HG02852 (cell line): ENCODE measurements around the gene B4GALT6.

ENCODE experiments used
- ATAC-seq: cut with Tn5 transposase; IDR thresholded peaks from one replicate; pipeline ENCODE4 v1.9.1; 2021; ENCODE audit warnings: mild to moderate bottlenecking, moderate library complexity; ENCODE audit not compliant: unreplicated experiment

Gene B4GALT6

DNA sequence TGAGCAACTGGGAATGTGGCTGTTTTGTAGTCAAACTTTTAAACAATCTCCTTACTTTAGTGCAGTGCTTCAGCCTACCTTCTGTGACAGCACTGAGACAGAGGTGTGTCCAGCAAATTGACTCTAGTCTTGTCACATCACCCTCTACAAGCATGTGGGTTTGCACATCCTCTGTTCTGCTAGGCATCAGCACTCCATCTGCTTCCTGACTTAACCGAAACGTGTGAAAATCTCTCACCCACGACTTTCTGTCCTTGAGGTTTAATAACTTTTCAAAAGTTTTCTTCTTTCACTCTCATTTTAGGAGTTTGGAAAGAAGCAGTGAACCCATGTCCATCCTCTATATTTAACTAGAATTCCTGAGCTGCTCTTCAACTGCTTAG is 50.1 kb downstream of the B4GALT6 start:
- ATAC-seq: peak; percentile 99

DNA sequence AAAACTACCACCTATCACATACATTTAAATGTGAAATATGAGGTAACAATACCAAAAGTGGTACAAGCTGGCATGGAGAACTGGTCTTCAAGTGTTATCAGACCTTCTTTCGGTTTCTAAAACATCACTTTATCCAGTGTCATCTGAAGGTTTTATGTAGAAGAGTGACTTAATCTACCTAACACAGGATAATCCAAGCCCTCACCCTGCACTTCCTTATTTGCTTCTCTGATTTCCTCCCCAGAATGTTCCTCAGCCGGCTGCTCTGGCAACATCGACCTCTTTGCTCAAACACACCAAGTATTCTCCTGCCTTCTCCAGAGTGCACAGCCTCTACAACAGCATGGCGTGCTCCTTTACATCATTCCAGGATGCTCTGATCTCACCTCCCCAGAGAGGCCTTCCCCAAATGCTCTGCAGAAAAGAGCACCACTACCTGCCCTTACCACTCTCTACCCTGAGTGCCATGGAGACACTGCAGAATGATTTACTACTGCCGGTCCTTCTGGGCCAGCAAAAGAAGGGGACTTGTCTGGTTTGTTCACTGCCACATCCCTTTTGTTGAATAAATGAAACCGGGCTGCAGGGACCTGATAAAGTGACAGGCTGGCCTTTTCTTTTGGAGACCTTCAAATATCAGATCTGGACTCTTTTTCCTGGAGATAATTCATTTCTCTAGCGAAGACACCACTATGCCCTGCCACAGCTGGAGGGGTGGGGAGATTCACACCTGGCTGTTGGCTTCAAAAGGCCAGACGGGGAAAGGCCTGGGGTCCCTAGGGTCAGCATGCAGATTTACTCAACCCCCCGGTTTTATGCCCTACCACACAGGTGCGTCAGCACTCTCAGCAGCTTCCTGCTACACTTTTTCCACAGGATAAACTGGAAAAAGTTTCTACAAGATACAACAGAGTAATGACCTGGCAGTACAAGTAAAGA is 50.7 kb downstream of the B4GALT6 start:
- ATAC-seq: peak; percentile 12

DNA sequence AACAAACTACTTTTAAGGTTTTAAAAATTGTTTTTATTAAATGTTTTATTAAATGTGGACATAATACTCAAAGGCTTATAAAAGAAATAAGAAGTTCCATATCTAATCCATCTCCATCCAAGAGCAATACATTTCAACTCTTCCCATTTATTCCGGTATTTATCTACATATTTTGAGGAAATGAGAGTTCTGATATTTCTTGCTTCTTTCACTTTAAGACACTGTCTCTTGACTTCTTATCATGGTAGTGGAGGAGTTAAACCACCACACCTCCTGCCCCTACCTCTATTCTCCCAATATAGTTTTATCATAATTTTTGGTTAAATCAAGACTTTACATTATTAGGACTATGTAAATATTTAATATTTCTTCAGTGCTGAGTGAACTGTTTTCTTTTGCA is 52.0 kb downstream of the B4GALT6 start:
- no peak for ATAC-seq

- no peak for ATAC-seq
These were observed 52.9 kb downstream of the B4GALT6 start for GRCh38 chr18:31631526-31631925.

DNA sequence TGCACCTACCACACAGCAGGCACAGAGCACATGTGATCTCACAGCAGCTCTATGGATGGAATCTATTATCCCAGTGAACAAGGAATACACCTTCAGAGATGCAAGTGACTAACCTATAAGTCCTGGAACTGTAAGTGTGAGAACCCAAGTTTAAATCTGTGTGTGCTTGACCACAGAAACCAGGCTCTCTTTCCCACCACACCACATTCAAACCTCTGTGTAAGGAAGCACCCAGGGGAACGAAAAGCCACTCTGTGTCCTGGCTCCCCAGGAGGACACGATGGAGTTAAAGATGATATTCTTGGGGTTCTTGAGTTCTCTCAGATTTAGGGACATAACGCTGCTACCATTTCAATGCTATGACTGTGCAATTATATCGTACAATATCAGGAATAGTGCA is 53.8 kb downstream of the B4GALT6 start:
- no peak for ATAC-seq

GRCh38 chr18:31626409-31626808 is 58.0 kb downstream of the B4GALT6 start:
- no peak for ATAC-seq

- no peak for ATAC-seq
These were observed 59.3 kb downstream of the B4GALT6 start for GRCh38 chr18:31624892-31625640.

DNA sequence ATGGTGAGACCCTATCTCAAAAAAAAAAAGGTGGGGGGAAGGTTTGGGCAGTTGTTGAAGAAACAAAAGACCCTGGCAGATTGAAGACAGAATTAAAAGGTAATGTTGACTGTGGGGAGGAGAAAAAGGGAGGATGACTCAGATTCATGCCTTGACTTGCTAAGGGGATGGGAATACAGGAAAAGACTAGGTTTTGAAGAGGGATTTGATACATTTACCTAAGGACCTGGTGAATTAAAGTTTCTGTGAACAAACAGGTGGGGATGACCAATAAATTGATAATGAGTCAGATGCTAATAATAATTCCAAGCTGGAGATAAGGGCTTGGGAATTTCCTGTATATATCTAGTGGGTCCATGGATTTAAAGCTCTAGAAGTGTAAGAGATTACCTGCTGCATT is 65.1 kb downstream of the B4GALT6 start:
- ATAC-seq: no peak

DNA sequence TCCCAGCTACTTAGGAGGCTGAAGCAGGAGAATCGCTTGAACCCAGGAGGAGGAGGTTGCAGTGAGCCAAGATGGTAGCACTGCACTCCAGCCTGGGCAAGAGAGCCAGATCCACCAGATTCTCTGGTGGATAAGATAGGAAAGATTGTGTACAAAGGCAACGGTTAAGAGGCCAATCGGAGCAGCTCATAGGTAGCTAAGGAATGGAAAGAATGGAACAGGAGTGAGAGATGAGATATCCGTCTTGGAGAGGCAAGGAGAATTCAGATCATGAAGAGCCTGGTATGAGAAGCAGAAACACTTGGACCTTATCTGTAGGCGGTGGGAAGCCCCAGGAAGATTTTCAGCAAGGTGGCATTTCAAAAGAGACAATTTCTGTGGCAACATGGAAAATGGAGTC is 65.6 kb downstream of the B4GALT6 start:
- no peak for ATAC-seq

DNA sequence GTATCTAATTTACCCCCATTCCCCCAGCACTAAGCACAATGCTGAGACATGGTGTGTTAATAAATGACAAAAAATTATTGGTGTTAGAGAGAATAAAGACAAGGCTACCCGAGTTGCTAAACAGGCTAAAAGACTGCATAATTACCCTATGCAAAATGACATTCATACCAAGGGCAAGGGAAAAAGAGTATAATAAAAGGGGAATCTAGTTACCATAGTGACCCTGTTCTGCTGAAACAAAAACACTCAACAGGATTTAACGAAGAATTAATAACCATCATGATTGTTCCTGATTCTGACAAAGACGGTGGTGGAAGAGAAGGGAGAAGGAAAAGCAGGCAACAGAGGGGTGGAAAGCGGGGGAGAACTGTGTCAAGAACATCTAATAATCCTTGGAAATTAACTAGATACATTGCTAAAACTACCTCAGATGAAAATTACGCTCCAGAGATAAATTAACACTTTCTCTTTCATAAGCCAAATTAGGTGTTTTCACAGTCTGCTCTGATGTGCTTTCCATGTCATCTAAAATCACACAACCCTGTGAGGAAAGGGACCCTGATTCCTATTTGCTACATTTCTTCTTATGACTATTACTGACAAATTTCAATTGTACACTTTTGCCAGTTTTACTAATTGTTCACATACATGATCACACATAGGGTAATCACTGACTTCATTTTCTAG is 67.2 kb downstream of the B4GALT6 start:
- no peak for ATAC-seq

DNA sequence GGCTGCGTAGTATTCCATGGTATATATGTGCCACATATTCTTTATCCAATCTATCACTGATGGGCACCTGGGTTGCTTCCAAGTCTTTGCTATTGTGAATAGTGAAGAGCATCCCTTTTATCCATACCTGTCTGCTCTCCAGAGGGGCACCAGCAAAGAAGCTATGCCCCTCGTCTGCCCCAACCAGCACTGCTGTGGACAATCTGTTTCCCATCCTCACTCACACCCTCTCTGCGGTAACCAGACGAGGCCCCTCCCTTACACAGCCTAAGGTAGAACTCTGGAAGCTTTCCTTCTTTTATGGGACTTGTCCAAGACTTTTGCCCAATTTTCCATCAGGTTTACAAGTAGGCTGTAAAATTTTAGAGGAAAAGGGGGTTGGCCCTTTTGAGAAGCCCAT is 67.8 kb downstream of the B4GALT6 start:
- ATAC-seq: no peak

GRCh38 chr18:31614044-31614443 is 70.3 kb downstream of the B4GALT6 start:
- no peak for ATAC-seq

DNA sequence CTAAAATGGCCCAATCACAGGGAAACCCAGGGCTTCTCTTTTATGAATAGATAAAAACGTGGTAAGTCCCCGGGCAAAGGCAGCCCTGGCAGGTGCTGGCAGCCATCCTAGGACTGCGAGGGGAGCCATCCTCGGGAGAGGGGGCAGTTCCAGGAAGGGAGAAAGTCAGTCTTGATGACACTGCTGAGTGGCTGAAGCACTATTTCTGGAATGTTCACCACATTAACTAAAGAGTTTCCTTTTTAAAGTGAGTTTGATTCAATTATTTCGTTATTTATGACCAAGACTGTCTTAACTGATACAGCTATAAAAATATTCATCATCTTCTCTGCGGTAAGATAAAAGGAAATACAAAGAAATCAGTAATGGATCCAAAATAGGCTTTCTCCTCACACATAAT is 72.3 kb downstream of the B4GALT6 start:
- no peak for ATAC-seq

DNA sequence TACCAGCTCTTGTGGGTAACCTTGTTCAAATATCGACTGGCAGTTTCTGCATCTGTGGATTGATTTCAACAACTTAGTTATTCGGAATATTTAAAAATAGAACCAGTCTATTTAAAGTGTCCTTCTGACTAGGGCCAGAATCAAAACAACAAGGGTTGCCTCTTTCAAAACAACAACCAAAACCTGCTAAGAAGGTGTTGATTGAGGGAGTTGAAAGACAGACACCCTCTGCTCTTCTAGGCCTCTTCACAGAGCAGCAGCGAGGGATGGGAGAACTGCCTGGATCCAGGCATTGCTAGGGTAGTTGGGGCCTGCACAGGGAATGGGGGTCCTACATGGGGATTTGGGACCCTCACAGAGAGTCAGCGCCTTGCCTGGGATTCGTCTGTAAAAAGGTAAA is 72.9 kb downstream of the B4GALT6 start:
- ATAC-seq: no peak

DNA sequence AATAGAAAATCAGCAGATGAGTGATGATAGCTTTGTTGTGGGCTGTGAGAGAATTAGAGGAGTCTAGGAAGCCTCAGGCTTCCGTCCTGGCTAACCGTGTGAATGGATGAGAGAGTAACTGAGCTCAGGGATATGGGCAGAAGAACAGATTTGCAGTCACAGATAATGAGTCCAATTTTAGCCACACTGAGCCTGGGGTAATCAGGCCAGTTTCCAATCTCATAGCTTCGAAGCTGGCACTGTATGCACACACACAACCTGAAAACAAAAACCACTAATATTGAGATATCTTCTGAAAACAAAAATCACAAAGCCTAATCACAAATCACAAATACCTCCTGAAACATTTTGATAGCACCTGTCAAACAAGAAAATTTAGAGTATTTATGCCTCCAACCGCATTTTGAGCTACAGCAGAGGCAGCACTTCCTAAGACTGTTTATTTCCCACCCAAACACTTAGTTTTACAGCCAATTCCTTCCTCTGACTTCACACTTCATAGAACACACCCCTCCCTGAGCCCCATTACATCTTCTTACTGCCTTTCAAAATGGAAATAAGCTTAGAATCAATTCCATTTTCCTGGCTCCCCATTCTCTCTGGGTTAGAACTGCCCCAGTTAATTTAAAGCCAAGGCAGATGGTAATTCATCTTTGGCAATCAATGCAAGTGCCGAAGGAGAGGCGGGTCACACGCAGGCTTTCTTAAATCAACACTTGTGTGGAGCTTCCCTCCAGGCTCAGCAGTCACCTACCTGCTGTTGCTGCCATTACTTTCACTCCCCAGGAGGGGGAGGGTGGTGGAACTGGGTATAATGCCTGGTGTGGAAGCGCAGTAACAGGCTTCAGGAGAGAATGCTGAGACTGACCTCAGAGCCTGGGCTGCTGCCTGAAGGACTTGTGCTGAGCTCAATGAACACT is 73.8 kb downstream of the B4GALT6 start:
- no peak for ATAC-seq

- no peak for ATAC-seq
These were observed 74.5 kb downstream of the B4GALT6 start for GRCh38 chr18:31609886-31610285.

- no peak for ATAC-seq
These were observed 77.0 kb downstream of the B4GALT6 start for GRCh38 chr18:31607384-31607783.

DNA sequence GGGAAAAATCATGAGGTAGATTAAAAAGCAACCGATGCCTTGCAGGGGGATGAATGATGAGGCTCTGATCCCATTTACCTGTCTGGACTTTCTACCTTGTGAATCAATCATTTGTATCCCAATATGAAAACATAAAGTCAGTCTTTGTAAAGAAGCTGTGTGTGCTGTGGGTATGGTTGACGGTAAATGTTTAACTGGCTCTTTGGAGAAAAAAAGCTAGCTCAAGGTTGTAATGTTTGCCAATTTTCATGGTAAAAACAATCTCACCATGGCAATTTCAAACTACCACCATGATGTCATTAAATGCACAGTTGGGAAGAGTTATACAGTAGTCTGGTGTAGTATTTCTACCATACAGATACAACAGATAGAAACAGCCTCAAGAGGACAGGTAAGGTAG is 78.1 kb downstream of the B4GALT6 start:
- no peak for ATAC-seq

- ATAC-seq: no peak
These were observed 81.1 kb downstream of the B4GALT6 start for GRCh38 chr18:31603315-31603714.

GRCh38 chr18:31598021-31598805 is 86.2 kb downstream of the B4GALT6 start:
- no peak for ATAC-seq
